Muscle of back (tissue), 10 donors: ENCODE measurements around the gene FOSL2. TPM values are rescaled to one million over a fixed set of nuclear protein-coding genes. Genes with fewer than 3 reads are reported as not detected.

Experiments
- polyA plus RNA-seq, 10 donors: library from polyadenylated mRNA; unstranded; fragments of 120-200 nt; gene quantifications; one replicate each; pipeline ENCODE4 v1.2.1, GENCODE V29; 2013; ENCODE audit not compliant: insufficient read length in 10 of 10

The FOSL2 gene
- polyA plus RNA-seq, 10 donors, result 11.9 to 30.0 (median 15.4) TPM

Other genes starting within 250 kb of the FOSL2 start
- 1 to 10 TPM; 1.6 to 3.6 (median 2.3) TPM for gene PLB1, start 103.2 kb downstream of the FOSL2 start, polyA plus RNA-seq